RWPE2 (cell line): ENCODE data around the gene IP6K3.

ENCODE experiments used
- ATAC-seq: fragments of 200-7000 bp; cut with Tn5 transposase; 3 replicates; pipeline ENCODE4 v1.9.1; 2021; ENCODE audit warnings: low read depth
- DNase-seq: peaks from one replicate; pipeline ENCODE4 v3.0.0-alpha.2; 2020; ENCODE audit warnings: low spot score
- H3K27ac ChIP-seq: fragments of 450-650 bp; 2 replicates; pipeline ENCODE4 v1.5.1; 2017; ENCODE audit warnings: mild to moderate bottlenecking; ENCODE audit not compliant: poor library complexity, severe bottlenecking
- H3K27me3 ChIP-seq: fragments of 250-450 bp; sonication (Bioruptor Pico); 2 replicates; pipeline ENCODE4 v1.5.1; 2021; ENCODE audit warnings: mild to moderate bottlenecking, moderate library complexity; ENCODE audit not compliant: insufficient read depth, poor library complexity, severe bottlenecking
- H3K36me3 ChIP-seq: fragments of 250-450 bp; sonication (Bioruptor Pico); 2 replicates; pipeline ENCODE4 v1.5.1; 2020; ENCODE audit warnings: low read depth, mild to moderate bottlenecking, moderate library complexity
- H3K4me1 ChIP-seq: fragments of 250-450 bp; sonication (Bioruptor Pico); 2 replicates; pipeline ENCODE4 v1.5.1; 2021; ENCODE audit warnings: mild to moderate bottlenecking, moderate library complexity; ENCODE audit not compliant: insufficient read depth, poor library complexity, severe bottlenecking
- H3K4me3 ChIP-seq: fragments of 250-450 bp; sonication (Bioruptor Pico); 2 replicates; pipeline ENCODE4 v1.5.1; 2021; ENCODE audit warnings: mild to moderate bottlenecking, moderate library complexity; ENCODE audit not compliant: severe bottlenecking
- H3K9me3 ChIP-seq: fragments of 250-450 bp; sonication (Bioruptor Pico); 2 replicates; pipeline ENCODE4 v1.5.1; 2021; ENCODE audit warnings: mild to moderate bottlenecking, moderate library complexity; ENCODE audit not compliant: severe bottlenecking
- TF ChIP-seq, protein P1 (sequence below): fragments of 450-650 bp; IDR thresholded peaks from one replicate; pipeline ENCODE4 v1.5.1; 2017; ENCODE audit warnings: mild to moderate bottlenecking, moderate library complexity; ENCODE audit not compliant: poor library complexity, severe bottlenecking

Gene IP6K3

DNA sequence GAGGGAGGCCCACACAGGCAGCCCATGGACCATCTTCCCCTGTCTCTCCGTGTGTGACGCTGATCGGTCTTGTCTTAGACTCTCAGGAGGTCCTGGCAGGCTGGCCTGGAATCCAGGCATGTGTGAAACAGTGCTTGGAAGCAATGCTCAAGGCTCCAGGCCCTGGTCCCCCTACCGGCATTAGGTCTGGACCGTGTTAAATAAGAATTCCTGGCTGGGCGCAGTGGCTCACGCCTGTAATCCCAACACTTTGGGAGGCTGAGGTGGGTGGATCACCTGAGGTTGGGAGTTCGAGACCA, 13.0 kb downstream of the IP6K3 start:
- no peak overlapping the region for H3K4me3 ChIP-seq
- TF ChIP-seq, protein P1, sequence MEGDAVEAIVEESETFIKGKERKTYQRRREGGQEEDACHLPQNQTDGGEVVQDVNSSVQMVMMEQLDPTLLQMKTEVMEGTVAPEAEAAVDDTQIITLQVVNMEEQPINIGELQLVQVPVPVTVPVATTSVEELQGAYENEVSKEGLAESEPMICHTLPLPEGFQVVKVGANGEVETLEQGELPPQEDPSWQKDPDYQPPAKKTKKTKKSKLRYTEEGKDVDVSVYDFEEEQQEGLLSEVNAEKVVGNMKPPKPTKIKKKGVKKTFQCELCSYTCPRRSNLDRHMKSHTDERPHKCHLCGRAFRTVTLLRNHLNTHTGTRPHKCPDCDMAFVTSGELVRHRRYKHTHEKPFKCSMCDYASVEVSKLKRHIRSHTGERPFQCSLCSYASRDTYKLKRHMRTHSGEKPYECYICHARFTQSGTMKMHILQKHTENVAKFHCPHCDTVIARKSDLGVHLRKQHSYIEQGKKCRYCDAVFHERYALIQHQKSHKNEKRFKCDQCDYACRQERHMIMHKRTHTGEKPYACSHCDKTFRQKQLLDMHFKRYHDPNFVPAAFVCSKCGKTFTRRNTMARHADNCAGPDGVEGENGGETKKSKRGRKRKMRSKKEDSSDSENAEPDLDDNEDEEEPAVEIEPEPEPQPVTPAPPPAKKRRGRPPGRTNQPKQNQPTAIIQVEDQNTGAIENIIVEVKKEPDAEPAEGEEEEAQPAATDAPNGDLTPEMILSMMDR, result no peak
- no peak overlapping the region for H3K27ac ChIP-seq
- H3K36me3 ChIP-seq, result no peaks in the 10 kb centered on the region
- DNase-seq (no peak), ATAC-seq (no peak)
- no peaks in the 10 kb centered on the region for H3K9me3 ChIP-seq
- no peaks in the 10 kb centered on the region for H3K27me3 ChIP-seq
- H3K4me1 ChIP-seq, result no peaks in the 10 kb centered on the region

DNA sequence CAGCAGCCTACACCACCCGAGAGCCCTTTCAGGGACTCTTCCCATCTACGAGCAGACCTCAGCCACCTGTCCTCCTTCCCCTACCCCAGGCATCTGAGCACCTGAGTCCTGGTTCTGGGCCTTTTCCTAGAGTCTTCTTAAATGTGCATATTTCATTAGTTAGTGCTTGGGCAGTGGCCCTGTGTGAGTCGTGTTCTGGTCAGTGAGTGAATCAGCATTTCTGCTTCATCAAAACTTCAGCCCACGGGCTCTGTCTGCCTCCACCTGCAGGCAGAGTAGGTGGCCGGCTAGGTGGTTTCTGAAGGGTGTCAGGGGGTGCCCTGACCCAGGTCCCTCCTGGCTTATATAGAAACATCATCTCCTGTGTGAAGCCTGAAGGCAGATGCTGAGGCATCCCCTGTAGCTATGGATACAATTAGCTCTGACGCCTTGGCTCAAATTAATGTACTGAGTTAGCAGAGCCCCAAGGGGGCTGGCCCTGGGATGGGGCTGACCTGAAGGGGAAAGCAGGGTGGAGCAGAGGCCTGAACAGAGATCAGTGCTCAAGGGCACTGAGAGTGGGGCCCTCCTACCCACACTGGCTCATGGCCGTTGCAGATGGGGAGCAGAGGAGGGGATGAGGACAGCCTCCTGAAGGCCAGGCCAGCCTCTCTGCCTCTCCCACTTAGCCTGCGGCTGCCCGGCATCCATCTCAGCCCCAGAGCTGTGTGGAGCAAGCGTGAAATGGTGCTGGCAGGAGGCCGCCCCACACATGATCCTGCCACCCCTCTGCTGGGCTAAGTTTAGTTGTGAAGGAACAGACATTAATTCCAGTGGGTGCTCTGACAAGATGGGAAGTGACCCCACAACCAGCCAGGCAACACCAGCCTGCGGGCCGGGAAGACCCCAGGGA, 13.6 kb downstream of the IP6K3 start:
- no peaks in the 10 kb centered on the region for H3K4me1 ChIP-seq
- TF ChIP-seq, protein P1, result no peak
- H3K27me3 ChIP-seq, result no peaks in the 10 kb centered on the region
- ATAC-seq (no peak; the same call in 2 of the 3 replicates), DNase-seq (no peak)
- H3K27ac ChIP-seq, result no peak overlapping the region
- no peaks in the 10 kb centered on the region for H3K9me3 ChIP-seq
- H3K36me3 ChIP-seq, result no peaks in the 10 kb centered on the region
- no peak overlapping the region for H3K4me3 ChIP-seq

DNA sequence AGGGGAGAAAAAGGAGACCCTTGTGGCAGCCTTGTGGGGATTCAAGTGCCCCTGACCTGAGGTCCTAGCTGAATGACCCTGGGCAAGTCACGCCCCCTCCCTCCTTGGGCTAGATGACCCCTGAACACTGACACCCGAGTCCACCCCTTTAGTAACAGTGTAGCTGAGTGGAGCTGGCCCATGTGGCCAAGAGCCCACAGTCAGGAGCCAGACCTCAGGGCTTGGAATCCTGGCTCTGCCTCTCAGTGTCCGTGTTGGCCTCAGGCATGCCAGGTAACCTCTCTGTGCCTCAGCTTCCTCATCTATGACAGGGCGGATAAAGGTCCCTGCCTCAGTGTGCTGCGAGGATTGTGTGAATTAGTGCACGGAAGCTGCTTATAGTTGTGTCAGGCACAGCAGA, 14.3 kb downstream of the IP6K3 start:
- DNase-seq (no peak), ATAC-seq (no peak)
- Histone ChIP-seq H3K36me3 (no peaks in the 10 kb centered on the region), H3K4me3 (no peak overlapping the region), H3K4me1 (no peaks in the 10 kb centered on the region), H3K9me3 (no peaks in the 10 kb centered on the region), H3K27me3 (no peaks in the 10 kb centered on the region), H3K27ac (no peak overlapping the region)
- TF ChIP-seq, protein P1, result no peak

DNA sequence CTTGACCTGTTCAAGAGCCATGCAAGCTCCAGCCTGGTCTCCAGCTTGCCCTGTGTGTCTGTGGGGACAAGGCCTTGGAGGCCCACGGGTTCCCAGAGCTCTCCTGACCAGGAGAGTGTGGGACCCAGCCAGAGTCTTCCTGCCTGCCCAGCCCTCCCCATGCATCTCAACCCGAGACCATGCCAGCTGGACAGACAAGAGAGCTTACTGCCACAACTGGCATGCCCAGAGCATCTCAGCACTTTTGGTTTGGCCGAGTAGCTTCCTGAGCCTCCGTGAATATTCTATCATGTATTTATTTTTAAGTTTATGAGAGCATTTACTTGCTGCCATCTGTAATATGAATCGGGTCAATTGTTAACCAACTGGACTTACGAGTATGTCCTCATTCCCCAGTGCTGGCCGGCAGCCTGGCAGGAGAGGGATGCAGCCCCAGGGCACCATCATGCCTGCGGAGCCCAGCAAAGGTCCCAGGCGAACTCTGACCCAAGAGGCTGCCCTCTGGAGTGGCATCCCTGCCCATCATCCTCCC, 14.9 kb downstream of the IP6K3 start:
- H3K27ac ChIP-seq, result no peak overlapping the region
- H3K27me3 ChIP-seq, result no peaks in the 10 kb centered on the region
- TF ChIP-seq, protein P1, result no peak
- DNase-seq, result no peak
- H3K36me3 ChIP-seq, result no peaks in the 10 kb centered on the region
- no peak overlapping the region for H3K4me3 ChIP-seq
- no peak for ATAC-seq
- H3K4me1 ChIP-seq, result no peaks in the 10 kb centered on the region
- H3K9me3 ChIP-seq, result no peaks in the 10 kb centered on the region

DNA sequence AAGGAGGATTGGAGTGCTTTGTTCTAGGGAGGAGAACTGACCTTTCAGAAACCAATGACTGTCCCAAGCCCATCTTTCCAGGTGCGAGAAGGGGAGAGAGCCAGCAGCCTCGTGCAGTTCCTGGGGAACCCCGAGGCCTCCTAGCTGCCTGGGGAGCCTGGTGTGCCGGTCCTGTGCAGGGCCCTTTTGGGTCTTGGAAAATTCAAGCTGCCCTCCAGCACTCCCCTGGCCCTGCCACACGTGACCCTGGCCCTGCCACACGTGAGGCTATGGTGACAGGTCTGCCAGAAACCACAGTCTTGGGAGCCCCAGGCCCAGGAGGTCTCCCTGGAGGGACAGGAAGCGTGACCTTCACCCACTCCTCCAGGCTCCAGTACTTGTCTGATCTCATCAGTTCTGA, 15.7 kb downstream of the IP6K3 start:
- Histone ChIP-seq H3K4me3 (no peak overlapping the region), H3K27me3 (no peaks in the 10 kb centered on the region), H3K9me3 (no peaks in the 10 kb centered on the region), H3K36me3 (no peaks in the 10 kb centered on the region), H3K27ac (no peak overlapping the region), H3K4me1 (no peaks in the 10 kb centered on the region)
- DNase-seq, result no peak
- TF ChIP-seq, protein P1, result no peak
- ATAC-seq, result no peak
